Skin of body (tissue), 1 donor: Measurements from ENCODE around the gene CCDC178. TPM values are rescaled to one million over a fixed set of nuclear protein-coding genes. Genes with fewer than 3 reads are reported as not detected.

Experiments
- total RNA-seq: library from RNA; depleted of rRNA; stranded (reverse); fragments of >200 nt; gene quantifications from one replicate; pipeline ENCODE4 v1.2.3, GENCODE V29; 2014

Gene CCDC178
- total RNA-seq, 1 donor from 2014 or later = 0.99 TPM

Other genes with a start within 250 kb of the CCDC178 start
- gene ASXL3, start 137.5 kb upstream of the CCDC178 start, total RNA-seq = 6.1 TPM